Sigmoid colon (tissue), 4 donors: ENCODE data around the gene ATF1.

Experiments used
- POLR2AphosphoS5 ChIP-seq, 4 donors: sonication (generic); formaldehyde crosslinking; IDR thresholded peaks; one replicate each; pipeline ENCODE4 v1.6.1; 2017; ENCODE audit warnings: antibody characterized with exemption in 4 of 4
- TF ChIP-seq, protein P1 (sequence below), 4 experiments: fragments of 450-650 bp in 3 of 4; fragments of 200-600 bp in 1 of 4; IDR thresholded peaks; one replicate each; pipeline ENCODE4 v1.5.1; 2016 to 2019; ENCODE audit warnings: antibody characterized with exemption in 4 of 4, mild to moderate bottlenecking in 3 of 4, moderate library complexity in 2 of 4

DNA sequence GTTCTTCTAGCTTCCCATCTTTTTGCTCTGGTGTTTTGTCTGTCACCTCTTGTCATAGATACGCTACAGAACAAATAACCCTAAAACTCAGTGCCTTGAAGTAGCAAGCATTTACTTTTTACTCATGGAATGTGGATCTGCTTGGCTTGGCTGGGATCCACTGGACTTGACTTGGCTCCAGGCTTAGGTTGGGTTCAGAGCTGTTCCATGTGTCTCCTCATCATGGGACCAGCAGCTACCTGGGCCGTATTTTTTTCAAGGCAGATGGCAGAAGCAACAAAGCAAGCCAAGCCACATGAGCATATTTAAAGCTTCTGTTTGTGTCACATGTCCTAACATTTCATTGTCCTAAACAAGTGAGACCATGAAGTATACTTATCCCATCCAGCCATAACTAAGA is 48.7 kb upstream of the ATF1 start:
- TF ChIP-seq POLR2AphosphoS5 (IDR thresholded peaks at IDR 0.05): no peak
- TF ChIP-seq, protein P1, sequence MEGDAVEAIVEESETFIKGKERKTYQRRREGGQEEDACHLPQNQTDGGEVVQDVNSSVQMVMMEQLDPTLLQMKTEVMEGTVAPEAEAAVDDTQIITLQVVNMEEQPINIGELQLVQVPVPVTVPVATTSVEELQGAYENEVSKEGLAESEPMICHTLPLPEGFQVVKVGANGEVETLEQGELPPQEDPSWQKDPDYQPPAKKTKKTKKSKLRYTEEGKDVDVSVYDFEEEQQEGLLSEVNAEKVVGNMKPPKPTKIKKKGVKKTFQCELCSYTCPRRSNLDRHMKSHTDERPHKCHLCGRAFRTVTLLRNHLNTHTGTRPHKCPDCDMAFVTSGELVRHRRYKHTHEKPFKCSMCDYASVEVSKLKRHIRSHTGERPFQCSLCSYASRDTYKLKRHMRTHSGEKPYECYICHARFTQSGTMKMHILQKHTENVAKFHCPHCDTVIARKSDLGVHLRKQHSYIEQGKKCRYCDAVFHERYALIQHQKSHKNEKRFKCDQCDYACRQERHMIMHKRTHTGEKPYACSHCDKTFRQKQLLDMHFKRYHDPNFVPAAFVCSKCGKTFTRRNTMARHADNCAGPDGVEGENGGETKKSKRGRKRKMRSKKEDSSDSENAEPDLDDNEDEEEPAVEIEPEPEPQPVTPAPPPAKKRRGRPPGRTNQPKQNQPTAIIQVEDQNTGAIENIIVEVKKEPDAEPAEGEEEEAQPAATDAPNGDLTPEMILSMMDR (IDR thresholded peaks at IDR 0.05): no peak
